ENCODE data around the gene SLC37A1. TPM values are rescaled to one million over a fixed set of nuclear protein-coding genes. Genes with fewer than 3 reads are reported as not detected.

SLC37A1 gene
- total RNA-seq, 1 experiment from 2014 or later, result 4.9 TPM

GRCh38 chr21:42570362-42570761, 56.7 kb downstream of the SLC37A1 start:
- intact Hi-C loops (cut with micrococcal nuclease), result no loop called here

GRCh38 chr21:42570841-42571387, 57.3 kb downstream of the SLC37A1 start:
- Mint-ChIP-seq H3K9me3 (ENCODE audit: unreplicated experiment) (peaks cover 3% of the 10 kb centered on the region), H3K36me3 (ENCODE audit: insufficient read depth, unreplicated experiment) (peaks cover 22% of the 10 kb centered on the region), H3K27ac (ENCODE audit: low read depth, unreplicated experiment) (no peak overlapping the region), H3K27me3 (ENCODE audit: insufficient read depth, unreplicated experiment) (no peaks in the 10 kb centered on the region), H3K4me3 (ENCODE audit: unreplicated experiment) (no peak overlapping the region), H3K4me1 (ENCODE audit: insufficient read depth, unreplicated experiment) (no peaks in the 10 kb centered on the region)
- no peak for DNase-seq (ENCODE audit: unreplicated experiment)
- CTCF ChIA-PET, result no interaction called here
- no TSS peak for BruUV-seq (replicated peaks)
- intact Hi-C loops (cut with micrococcal nuclease), result no loop called here
- POLR2A ChIA-PET, result no interaction called here
- TF ChIP-seq, protein P1, sequence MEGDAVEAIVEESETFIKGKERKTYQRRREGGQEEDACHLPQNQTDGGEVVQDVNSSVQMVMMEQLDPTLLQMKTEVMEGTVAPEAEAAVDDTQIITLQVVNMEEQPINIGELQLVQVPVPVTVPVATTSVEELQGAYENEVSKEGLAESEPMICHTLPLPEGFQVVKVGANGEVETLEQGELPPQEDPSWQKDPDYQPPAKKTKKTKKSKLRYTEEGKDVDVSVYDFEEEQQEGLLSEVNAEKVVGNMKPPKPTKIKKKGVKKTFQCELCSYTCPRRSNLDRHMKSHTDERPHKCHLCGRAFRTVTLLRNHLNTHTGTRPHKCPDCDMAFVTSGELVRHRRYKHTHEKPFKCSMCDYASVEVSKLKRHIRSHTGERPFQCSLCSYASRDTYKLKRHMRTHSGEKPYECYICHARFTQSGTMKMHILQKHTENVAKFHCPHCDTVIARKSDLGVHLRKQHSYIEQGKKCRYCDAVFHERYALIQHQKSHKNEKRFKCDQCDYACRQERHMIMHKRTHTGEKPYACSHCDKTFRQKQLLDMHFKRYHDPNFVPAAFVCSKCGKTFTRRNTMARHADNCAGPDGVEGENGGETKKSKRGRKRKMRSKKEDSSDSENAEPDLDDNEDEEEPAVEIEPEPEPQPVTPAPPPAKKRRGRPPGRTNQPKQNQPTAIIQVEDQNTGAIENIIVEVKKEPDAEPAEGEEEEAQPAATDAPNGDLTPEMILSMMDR (IDR thresholded peaks at IDR 0.05; ENCODE audit: unreplicated experiment), result no peak

More at GRCh38 chr21:42570362-42570761, 56.7 kb downstream of the SLC37A1 start:
- no peak overlapping the region for H3K4me3 Mint-ChIP-seq (ENCODE audit: unreplicated experiment)
- no TSS peak for BruUV-seq (replicated peaks)
- ChIA-PET POLR2A (no interaction called here), CTCF (no interaction called here)
- TF ChIP-seq, protein P1 (IDR thresholded peaks at IDR 0.05; ENCODE audit: unreplicated experiment), result no peak
- H3K27ac Mint-ChIP-seq (ENCODE audit: low read depth, unreplicated experiment), result no peak overlapping the region
- no peaks in the 10 kb centered on the region for H3K4me1 Mint-ChIP-seq (ENCODE audit: insufficient read depth, unreplicated experiment)
- H3K36me3 Mint-ChIP-seq (ENCODE audit: insufficient read depth, unreplicated experiment), result peaks cover 22% of the 10 kb centered on the region
- no peaks in the 10 kb centered on the region for H3K27me3 Mint-ChIP-seq (ENCODE audit: insufficient read depth, unreplicated experiment)
- no peak for DNase-seq (ENCODE audit: unreplicated experiment)
- no peaks in the 10 kb centered on the region for H3K9me3 Mint-ChIP-seq (ENCODE audit: unreplicated experiment)

DNA sequence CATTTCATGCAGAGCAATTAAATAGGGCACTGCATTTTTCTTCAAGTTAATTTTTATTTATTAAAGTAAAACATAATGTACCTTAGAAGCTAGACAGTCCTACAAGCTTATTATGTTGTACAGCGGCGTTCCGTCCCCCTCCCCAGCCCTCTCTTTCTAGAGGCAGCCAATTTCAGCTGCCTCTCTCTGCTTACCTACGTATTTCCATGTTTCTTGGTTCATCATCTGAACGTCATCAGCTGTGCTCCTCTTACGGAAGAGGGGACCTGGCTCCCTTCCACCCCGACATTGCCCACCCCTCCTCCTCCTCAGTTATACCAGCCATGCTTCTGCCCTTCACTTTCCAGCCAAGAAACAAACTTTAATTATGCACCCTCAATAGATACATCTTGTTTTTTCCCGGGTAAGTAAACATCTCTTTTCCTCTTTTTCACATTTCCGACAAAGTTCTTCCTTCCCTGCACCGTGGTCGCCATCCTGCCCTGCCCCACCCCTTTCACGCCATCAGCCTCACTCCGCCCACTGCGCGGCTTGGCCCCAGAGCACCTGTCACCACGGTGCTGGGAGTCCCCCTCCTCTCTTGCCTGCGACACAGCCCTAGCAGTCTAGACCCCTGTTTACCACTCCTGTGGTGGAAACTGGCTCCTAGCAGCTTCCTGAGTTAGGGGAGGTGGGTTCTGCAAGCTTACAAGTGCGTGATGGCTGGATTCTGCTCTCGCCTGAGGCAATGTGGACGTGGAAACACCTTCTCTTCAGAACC, 57.9 kb downstream of the SLC37A1 start:
- POLR2A ChIA-PET, result no interaction called here
- no peaks in the 10 kb centered on the region for H3K4me1 Mint-ChIP-seq (ENCODE audit: insufficient read depth, unreplicated experiment)
- TF ChIP-seq, protein P1 (IDR thresholded peaks at IDR 0.05; ENCODE audit: unreplicated experiment), result no peak
- peaks cover 9% of the 10 kb centered on the region for H3K9me3 Mint-ChIP-seq (ENCODE audit: unreplicated experiment)
- intact Hi-C loops (cut with micrococcal nuclease), result no loop called here
- CTCF ChIA-PET, result no interaction called here
- no peak for DNase-seq (ENCODE audit: unreplicated experiment)
- no TSS peak for BruUV-seq (replicated peaks)
- no peak overlapping the region for H3K27ac Mint-ChIP-seq (ENCODE audit: low read depth, unreplicated experiment)
- no peak overlapping the region for H3K4me3 Mint-ChIP-seq (ENCODE audit: unreplicated experiment)
- peaks cover 22% of the 10 kb centered on the region for H3K36me3 Mint-ChIP-seq (ENCODE audit: insufficient read depth, unreplicated experiment)
- H3K27me3 Mint-ChIP-seq (ENCODE audit: insufficient read depth, unreplicated experiment), result no peaks in the 10 kb centered on the region

GRCh38 chr21:42572906-42573495, 59.3 kb downstream of the SLC37A1 start:
- no TSS peak for BruUV-seq (replicated peaks)
- TF ChIP-seq, protein P1 (IDR thresholded peaks at IDR 0.05; ENCODE audit: unreplicated experiment), result no peak
- Mint-ChIP-seq H3K36me3 (ENCODE audit: insufficient read depth, unreplicated experiment) (peaks cover 16% of the 10 kb centered on the region), H3K27me3 (ENCODE audit: insufficient read depth, unreplicated experiment) (no peaks in the 10 kb centered on the region), H3K27ac (ENCODE audit: low read depth, unreplicated experiment) (no peak overlapping the region), H3K9me3 (ENCODE audit: unreplicated experiment) (peaks cover 24% of the 10 kb centered on the region), H3K4me1 (ENCODE audit: insufficient read depth, unreplicated experiment) (no peaks in the 10 kb centered on the region), H3K4me3 (ENCODE audit: unreplicated experiment) (no peak overlapping the region)
- DNase-seq (ENCODE audit: unreplicated experiment), result no peak
- CTCF ChIA-PET, result interaction anchor here (0.8 kb wide), 1 partner anchor 561 kb away, joined by 5 read pairs; no protein-coding TSS in a partner anchor
- POLR2A ChIA-PET, result no interaction called here
- intact Hi-C loops (cut with micrococcal nuclease), result no loop called here

All from MCF 10A (cell line).